AG10803 (cell line): ENCODE measurements around the gene LEMD3.

Experiments used
- DNase-seq: peaks from one replicate; pipeline ENCODE4 v3.0.0; 2010; ENCODE audit warnings: low read depth
- H3K4me3 ChIP-seq: 2 replicates; pipeline ENCODE4 v1.5.1; 2011; ENCODE audit warnings: mild to moderate bottlenecking, low read length, control low read depth
- TF ChIP-seq, protein P1 (sequence below): conservative IDR thresholded peaks from 2 replicates; pipeline ENCODE4 v1.5.1; 2011; ENCODE audit warnings: mild to moderate bottlenecking, low read length, control low read depth, inconsistent platforms

LEMD3 gene

DNA sequence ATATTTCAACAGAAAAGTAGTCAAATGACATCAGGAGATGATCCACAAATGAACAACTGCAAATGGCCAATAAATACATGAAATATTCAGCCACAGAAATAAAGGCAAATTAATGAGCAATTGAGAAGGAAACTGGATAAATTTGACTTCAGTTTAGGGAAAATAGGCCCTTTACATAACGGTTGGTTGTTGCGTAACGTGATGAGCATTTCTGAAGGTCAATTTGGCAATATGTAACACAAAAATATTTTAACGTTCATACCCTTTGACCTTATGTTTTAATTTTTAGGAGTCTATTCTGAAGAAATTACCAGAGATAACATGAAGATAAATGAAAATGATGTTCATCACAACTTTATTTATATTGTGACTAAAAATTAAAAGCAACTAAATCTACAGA is 94.4 kb downstream of the LEMD3 start:
- no peak for DNase-seq
- TF ChIP-seq, protein P1, sequence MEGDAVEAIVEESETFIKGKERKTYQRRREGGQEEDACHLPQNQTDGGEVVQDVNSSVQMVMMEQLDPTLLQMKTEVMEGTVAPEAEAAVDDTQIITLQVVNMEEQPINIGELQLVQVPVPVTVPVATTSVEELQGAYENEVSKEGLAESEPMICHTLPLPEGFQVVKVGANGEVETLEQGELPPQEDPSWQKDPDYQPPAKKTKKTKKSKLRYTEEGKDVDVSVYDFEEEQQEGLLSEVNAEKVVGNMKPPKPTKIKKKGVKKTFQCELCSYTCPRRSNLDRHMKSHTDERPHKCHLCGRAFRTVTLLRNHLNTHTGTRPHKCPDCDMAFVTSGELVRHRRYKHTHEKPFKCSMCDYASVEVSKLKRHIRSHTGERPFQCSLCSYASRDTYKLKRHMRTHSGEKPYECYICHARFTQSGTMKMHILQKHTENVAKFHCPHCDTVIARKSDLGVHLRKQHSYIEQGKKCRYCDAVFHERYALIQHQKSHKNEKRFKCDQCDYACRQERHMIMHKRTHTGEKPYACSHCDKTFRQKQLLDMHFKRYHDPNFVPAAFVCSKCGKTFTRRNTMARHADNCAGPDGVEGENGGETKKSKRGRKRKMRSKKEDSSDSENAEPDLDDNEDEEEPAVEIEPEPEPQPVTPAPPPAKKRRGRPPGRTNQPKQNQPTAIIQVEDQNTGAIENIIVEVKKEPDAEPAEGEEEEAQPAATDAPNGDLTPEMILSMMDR = no peak
- H3K4me3 ChIP-seq = no peak overlapping the region

DNA sequence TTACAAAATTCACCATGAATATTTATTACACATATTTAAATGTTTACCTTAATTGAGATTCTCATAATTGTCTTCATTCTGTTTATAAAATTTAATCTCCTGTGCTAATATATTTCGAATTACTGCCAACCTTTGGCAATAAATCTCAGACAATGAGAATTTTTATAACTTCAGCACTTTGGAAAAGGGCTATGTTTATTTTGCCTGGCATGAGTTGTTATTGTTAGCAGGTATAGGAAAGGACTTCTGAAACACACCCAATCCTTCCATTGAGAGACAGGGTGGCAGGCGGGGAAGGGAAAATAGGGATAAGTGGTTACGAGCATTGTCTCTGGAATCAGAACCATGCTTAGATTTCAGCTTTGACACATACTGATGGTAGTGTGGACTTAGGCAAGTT is 97.0 kb downstream of the LEMD3 start:
- no peak for DNase-seq
- TF ChIP-seq, protein P1 = no peak
- H3K4me3 ChIP-seq = no peak overlapping the region

DNA sequence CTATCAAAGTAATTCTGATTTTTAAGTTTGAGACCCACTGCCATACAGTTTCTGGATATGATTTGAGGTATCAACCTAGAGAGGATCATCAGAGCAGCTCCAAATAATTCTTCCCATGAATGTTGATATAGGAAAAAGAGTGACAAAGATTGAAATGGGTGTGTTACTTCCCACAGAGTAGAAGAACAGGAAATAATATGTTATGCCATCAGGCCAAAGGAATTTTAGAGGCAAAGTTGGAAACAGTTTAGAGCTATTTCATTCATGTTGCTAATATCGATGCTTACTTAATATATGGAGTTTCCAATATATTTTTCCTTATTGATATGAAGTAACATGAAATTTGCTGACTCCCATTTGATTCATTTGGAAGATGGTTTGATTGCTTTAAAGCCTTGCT is 100.2 kb downstream of the LEMD3 start:
- H3K4me3 ChIP-seq = no peak overlapping the region
- TF ChIP-seq, protein P1 = no peak
- peak; percentile 16 for DNase-seq

DNA sequence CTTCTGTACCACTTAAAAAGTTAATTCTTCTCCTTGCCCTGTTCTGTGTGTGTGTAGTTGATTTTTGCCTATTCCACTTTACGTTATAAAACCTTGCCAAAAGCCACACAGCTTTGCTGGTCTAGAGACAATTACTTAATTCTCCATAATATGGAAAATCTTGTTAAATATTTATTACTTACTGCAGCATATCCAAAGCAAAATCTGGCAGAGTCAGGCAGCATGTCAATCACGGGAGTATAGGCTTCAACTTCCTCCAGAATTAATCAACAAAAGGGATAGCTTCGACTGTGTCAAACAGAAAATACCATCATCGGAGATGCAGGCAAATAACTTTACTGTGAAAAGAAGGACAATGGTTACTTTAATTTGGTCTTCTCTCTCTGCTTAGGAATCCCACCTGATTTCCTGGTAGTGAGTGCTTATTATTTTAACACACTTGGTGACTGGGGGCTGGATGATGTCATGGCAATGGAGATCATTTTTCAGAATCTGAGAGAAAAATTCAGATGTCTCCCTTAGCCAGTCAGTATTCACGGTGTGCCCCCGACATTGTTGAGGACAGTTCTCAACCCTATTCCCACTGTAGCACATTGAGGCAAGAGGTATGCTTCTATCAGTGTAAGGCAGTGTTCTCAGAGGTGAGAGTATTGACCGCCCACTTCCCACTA is 105.4 kb downstream of the LEMD3 start:
- TF ChIP-seq, protein P1 = no peak
- no peak overlapping the region for H3K4me3 ChIP-seq
- DNase-seq = no peak

DNA sequence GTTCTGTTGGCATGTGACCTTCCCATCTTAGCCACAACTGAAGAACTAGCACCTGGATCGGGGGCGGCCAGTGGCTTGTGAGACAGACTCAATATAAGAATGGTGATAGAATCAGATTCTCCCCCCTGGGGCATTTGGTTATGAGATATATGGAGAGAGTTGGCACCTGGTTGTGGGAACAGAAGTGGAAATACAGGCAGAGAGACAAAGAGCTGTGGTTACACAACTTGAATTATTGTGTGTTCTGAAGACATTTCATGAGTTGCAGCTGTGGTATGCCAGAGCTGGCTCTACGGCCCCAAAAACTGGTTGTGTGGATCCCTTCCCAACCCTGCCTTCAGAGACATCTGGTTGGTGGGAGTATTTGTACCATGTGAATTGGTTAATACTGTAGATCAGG is 106.2 kb downstream of the LEMD3 start:
- TF ChIP-seq, protein P1 = no peak
- DNase-seq = peak; percentile 62
- no peak overlapping the region for H3K4me3 ChIP-seq

DNA sequence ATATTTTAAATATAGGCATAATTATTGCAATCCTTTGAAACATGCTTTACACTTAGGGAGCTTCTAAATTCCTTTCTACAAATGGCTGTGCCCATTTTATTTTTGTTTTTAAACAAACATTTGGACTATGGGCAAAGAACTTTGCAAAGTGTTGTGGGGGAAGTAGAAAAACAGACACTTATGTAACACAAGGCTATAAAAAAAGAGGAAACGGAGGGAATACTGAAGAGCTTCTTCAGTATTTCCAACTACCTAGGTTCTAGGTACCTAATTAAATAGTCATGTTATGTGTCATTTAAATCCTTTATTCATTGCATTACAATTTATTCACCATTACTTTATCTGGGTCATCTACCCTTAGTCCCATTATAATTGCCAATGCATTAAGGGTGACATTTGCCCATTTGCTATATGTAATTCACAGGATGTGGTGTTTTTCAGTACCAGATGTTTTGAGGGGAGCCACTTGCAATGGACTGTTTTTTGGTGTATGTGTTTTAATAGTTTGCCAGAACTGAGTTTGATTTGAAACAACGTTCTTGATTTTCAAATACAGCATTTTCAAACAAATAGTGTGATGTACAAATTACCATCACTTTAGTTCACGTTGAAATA is 107.6 kb downstream of the LEMD3 start:
- no peak for DNase-seq
- H3K4me3 ChIP-seq = no peak overlapping the region
- TF ChIP-seq, protein P1 = no peak

DNA sequence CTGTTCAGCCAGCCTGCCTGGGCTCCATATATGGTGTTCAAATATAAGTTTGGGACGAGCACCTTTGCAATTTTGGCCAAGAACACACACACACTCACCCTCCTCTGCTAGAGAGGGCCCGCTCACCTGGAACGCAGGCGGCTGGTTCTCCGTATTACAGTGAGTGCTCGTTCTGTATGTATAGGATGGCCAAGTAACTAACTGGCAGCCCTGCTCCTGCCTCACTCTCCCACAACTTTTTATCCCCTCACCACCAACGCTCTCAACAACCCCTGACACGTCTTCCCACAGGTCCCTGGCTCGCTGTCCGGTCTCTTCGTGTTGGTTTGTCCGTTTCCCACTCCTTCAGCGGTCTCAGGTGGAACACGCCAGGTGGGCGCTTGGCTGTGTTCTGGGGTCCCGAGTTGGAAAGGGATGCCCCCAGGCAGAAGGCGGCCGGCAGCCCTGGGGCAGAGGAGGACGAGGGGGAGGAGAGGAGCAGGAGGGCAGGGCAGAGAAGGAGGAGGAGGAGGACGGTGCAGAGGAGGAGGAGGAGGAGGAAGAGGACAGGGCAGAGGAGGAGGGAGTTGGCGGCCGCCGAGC is 108.7 kb downstream of the LEMD3 start:
- TF ChIP-seq, protein P1 = no peak
- DNase-seq = no peak
- H3K4me3 ChIP-seq = peak overlapping the region; percentile 93
